Upper lobe of left lung (tissue), 4 donors: ENCODE measurements around the gene UBE2L6.

Source experiments
- EP300 ChIP-seq, 4 donors: sonication (generic); formaldehyde crosslinking; IDR thresholded peaks; one replicate each; pipeline ENCODE4 v1.5.1; 2017; ENCODE audit warnings: antibody characterized with exemption in 4 of 4, control low read depth in 2 of 4
- POLR2A ChIP-seq, 4 donors: fragments of 450-650 bp; IDR thresholded peaks; one replicate each; pipeline ENCODE4 v1.5.1; 2016 to 2017; ENCODE audit warnings: antibody characterized with exemption in 4 of 4, mild to moderate bottlenecking in 2 of 4
- POLR2AphosphoS5 ChIP-seq, 2 donors: sonication (generic); formaldehyde crosslinking; IDR thresholded peaks; one replicate each; pipeline ENCODE4 v1.5.1; 2017; ENCODE audit warnings: antibody characterized with exemption in 2 of 2
- TF ChIP-seq, protein P1 (sequence below), 6 experiments: fragments of 450-650 bp in 4 of 6; fragments of 200-600 bp in 2 of 6; sonication (generic) in 2 of 6; IDR thresholded peaks; one replicate each; pipeline ENCODE4 v1.5.1; 2016 to 2019; ENCODE audit warnings: antibody characterized with exemption in 6 of 6

DNA sequence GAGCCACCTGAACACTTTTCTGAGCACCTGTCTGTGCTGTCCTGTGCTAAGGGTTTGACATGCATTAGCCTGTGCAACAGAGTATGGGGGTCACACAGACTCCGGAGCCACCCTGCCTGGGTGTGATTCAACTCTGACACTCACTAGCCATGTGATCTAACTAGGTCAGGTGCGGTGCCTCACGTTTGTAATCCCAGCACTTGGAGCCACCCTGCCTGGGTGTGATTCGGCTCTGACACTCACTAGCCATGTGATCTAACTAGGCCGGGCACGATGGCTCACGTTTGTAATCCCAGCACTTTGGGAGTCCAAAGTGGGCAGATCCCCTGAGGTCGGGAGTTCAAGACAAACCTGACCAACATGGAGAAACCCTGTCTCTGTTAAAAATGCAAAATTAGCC, 11.4 kb downstream of the UBE2L6 start:
- TF ChIP-seq, protein P1, sequence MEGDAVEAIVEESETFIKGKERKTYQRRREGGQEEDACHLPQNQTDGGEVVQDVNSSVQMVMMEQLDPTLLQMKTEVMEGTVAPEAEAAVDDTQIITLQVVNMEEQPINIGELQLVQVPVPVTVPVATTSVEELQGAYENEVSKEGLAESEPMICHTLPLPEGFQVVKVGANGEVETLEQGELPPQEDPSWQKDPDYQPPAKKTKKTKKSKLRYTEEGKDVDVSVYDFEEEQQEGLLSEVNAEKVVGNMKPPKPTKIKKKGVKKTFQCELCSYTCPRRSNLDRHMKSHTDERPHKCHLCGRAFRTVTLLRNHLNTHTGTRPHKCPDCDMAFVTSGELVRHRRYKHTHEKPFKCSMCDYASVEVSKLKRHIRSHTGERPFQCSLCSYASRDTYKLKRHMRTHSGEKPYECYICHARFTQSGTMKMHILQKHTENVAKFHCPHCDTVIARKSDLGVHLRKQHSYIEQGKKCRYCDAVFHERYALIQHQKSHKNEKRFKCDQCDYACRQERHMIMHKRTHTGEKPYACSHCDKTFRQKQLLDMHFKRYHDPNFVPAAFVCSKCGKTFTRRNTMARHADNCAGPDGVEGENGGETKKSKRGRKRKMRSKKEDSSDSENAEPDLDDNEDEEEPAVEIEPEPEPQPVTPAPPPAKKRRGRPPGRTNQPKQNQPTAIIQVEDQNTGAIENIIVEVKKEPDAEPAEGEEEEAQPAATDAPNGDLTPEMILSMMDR (IDR thresholded peaks at IDR 0.05), result no peak
- TF ChIP-seq EP300 (IDR thresholded peaks at IDR 0.05) (no peak), POLR2A (IDR thresholded peaks at IDR 0.05) (no peak), POLR2AphosphoS5 (IDR thresholded peaks at IDR 0.05) (no peak)
